ENCODE results near the gene CACNA1D.

- no peak for TF ChIP-seq CTCF (IDR thresholded peaks at IDR 0.05; ENCODE audit: extremely low read depth in 1 of 2, insufficient read depth in 1 of 2, low read depth in 1 of 2, low read length in 2 of 2)
- no peak for TF ChIP-seq EZH2 (IDR thresholded peaks at IDR 0.05; ENCODE audit: borderline replicate concordance, low read depth, low read length, severe bottlenecking)
- no peak for TF ChIP-seq MAX (IDR thresholded peaks at IDR 0.05; ENCODE audit: insufficient read depth, insufficient read length)
- TF ChIP-seq JUN (IDR thresholded peaks at IDR 0.05; ENCODE audit: borderline replicate concordance, insufficient read depth, insufficient read length, low read depth) = no peak
- TF ChIP-seq POLR2A (IDR thresholded peaks at IDR 0.05; ENCODE audit: low read depth, low read length) = no peak
- no peak for TF ChIP-seq FOS (IDR thresholded peaks at IDR 0.05; ENCODE audit: borderline replicate concordance, insufficient read depth, low read length)
- TF ChIP-seq POLR2AphosphoS5 (IDR thresholded peaks at IDR 0.05; ENCODE audit: insufficient read depth, low read depth, low read length) = no peak
- no peak for TF ChIP-seq GATA2 (IDR thresholded peaks at IDR 0.05; ENCODE audit: insufficient read depth, insufficient read length, low read depth, low read length)
- TF ChIP-seq MYC (IDR thresholded peaks at IDR 0.05; ENCODE audit: low read depth, low read length) = no peak
Measured at GRCh38 chr3:53818221-53819162, 324.1 kb downstream of the CACNA1D start.
